Umbilical cord (tissue), 2 donors: ENCODE data around the gene FKBP4. TPM values are rescaled to one million over a fixed set of nuclear protein-coding genes. Genes with fewer than 3 reads are reported as not detected.

Experiments used
- DNase-seq: peaks from one replicate; pipeline ENCODE4 v3.0.0-alpha.2; 2015; ENCODE audit warnings: low spot score
- total RNA-seq: library from RNA; depleted of rRNA; stranded (reverse); fragments of >200 nt; gene quantifications from one replicate; pipeline ENCODE4 v1.2.3, GENCODE V29; 2014; ENCODE audit warnings: low replicate concordance; ENCODE audit not compliant: insufficient read depth

The FKBP4 gene
- total RNA-seq, 1 donor from 2014 or later, result 73.2 TPM

DNA sequence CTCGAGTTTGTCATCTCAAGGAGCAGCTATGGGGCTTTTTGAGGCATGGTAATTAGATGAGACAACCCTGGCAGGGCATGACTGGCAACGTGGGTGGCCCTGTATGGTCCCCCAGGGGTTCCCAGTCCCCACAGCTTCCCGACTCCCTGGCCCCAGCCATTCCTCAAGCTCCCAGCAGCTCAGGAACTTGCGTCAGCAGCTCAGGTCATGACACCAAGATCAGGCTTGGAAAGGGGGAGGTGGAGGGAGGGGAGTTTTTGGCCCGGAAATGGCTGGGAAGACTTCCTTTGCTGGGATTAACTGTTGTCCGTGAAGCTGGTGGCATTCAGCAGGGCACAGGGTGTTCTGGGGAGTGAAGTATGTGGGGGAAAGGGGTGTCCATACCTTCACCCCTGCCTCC is 50.5 kb downstream of the FKBP4 start:
- DNase-seq, result peak; percentile 63

DNA sequence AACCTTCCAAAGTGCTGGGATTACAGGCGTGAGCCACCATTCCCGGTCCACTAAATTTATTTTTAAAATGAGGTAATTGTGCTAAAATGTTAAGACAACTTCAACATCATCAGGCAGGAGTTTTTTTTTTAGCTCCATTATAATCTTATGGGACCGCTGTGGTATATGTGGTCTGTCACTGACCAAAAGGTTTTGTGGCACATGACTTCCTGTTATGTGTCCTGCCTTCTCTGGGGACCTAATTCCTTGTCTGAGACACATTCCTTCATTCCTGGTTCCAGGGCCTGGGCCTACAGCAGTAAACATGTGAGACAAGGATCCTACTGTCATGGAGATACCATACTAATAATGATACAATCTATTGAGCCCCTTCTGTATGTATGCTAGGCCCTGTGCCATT is 57.2 kb downstream of the FKBP4 start:
- no peak for DNase-seq

DNA sequence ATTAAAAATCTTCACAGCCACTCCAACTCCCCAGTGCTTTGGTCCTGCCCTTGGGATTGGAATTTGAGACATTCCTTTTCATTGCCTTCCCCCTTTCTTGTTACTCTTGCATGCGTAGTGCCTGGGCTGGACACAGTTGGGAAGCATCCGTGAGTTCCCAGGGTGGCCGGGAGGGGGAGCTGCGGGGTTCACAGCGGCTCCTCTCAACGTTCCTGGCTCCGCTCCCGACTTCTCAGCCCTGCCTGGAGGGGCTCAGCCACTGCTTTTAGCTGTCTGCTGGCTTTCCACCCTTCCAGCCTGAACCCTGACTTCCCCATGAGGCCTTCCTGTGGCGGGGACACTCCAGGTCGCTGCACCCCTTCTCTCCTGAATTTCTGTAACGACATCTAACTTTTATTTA is 58.9 kb downstream of the FKBP4 start:
- peak; percentile 87 for DNase-seq

Other genes starting within 250 kb of the FKBP4 start
- 23.6 TPM for gene ITFG2, start 17.7 kb downstream of the FKBP4 start, total RNA-seq
- 0.48 TPM for gene NRIP2, start 40.1 kb downstream of the FKBP4 start, total RNA-seq
- 11.3 TPM for gene TEX52, start 62.1 kb downstream of the FKBP4 start, total RNA-seq
- 7.5 TPM for gene FOXM1, start 82.2 kb downstream of the FKBP4 start, total RNA-seq
- 17.3 TPM for gene RHNO1, start 82.3 kb downstream of the FKBP4 start, total RNA-seq
- gene TULP3, start 95.9 kb downstream of the FKBP4 start, total RNA-seq, result 50.1 TPM
- 2.4 TPM for gene TEAD4, start 164.4 kb downstream of the FKBP4 start, total RNA-seq